GM10266 (cell line): ENCODE data around the gene CAPSL.

Experiments used
- DNase-seq: peaks from one replicate; pipeline ENCODE4 v3.0.0; 2012; ENCODE audit errors: extremely low spot score
- CTCF ChIP-seq: IDR thresholded peaks from 2 replicates; pipeline ENCODE4 v1.5.1; 2012; ENCODE audit warnings: mild to moderate bottlenecking, low read depth; ENCODE audit not compliant: control insufficient read depth, insufficient read depth; ENCODE audit errors: missing control alignments

The CAPSL gene

GRCh38 chr5:35884191-35884769 is 54.1 kb downstream of the CAPSL start:
- no peak for TF ChIP-seq CTCF
- DNase-seq: no peak

- no peak for DNase-seq
- no peak for TF ChIP-seq CTCF
These were observed 56.7 kb downstream of the CAPSL start for GRCh38 chr5:35881758-35882157.

- no peak for TF ChIP-seq CTCF
- DNase-seq: no peak
These were observed 58.3 kb downstream of the CAPSL start for GRCh38 chr5:35880156-35880555.

- no peak for DNase-seq
- no peak for TF ChIP-seq CTCF
These were observed 58.8 kb downstream of the CAPSL start for GRCh38 chr5:35879649-35880048.

- DNase-seq: no peak
- no peak for TF ChIP-seq CTCF
These were observed 59.3 kb downstream of the CAPSL start for GRCh38 chr5:35879096-35879495.

GRCh38 chr5:35878079-35878478 is 60.3 kb downstream of the CAPSL start:
- TF ChIP-seq CTCF: no peak
- DNase-seq: no peak

- no peak for DNase-seq
- no peak for TF ChIP-seq CTCF
These were observed 60.8 kb downstream of the CAPSL start for GRCh38 chr5:35877655-35878054.
